BJ (cell line): ENCODE results near the gene CDS2. TPM values are rescaled to one million over a fixed set of nuclear protein-coding genes. Genes with fewer than 3 reads are reported as not detected.

ENCODE experiments used
- CTCF ChIA-PET: fragments of 350-600 bp; formaldehyde crosslinking; extraction: SDS; loops from one replicate; lab custom pipeline; 2021; ENCODE audit warnings: antibody characterized with exemption, inconsistent platforms; lab: Yijun Ruan, JAX
- POLR2A ChIA-PET: fragments of 300-600 bp; sonication (Branson Sonifier 250); formaldehyde crosslinking; extraction: SDS; loops from one replicate; lab custom pipeline; 2021; ENCODE audit warnings: antibody characterized with exemption; lab: Charles Lee
- DNase-seq: peaks from one replicate; pipeline ENCODE4 v3.0.0-alpha.2; 2011; ENCODE audit warnings: low read depth
- H3K27me3 ChIP-seq: 2 replicates; pipeline ENCODE4 v1.6.0; 2011; ENCODE audit warnings: low read length; ENCODE audit not compliant: control insufficient read depth, insufficient read depth
- H3K36me3 ChIP-seq: 2 replicates; pipeline ENCODE4 v1.5.1; 2011; ENCODE audit warnings: low read length; ENCODE audit not compliant: control insufficient read depth, insufficient read depth
- H3K4me3 ChIP-seq: 2 replicates; pipeline ENCODE4 v1.5.1; 2011; ENCODE audit warnings: low read depth, mild to moderate bottlenecking, control low read depth, low read length
- polyA plus RNA-seq: library from polyadenylated mRNA; depleted of rRNA; stranded (reverse); fragments of >200 nt; gene quantifications from 2 replicates; pipeline ENCODE4 v1.2.3, GENCODE V29; 2011
- TF ChIP-seq, protein P1 (sequence below): IDR thresholded peaks from 2 replicates; pipeline ENCODE4 v1.5.1; 2011; ENCODE audit warnings: low read depth, mild to moderate bottlenecking, control low read depth, inconsistent platforms, low read length, moderate library complexity; ENCODE audit not compliant: insufficient read depth

Gene CDS2
- polyA plus RNA-seq, 1 experiment: 25.2 TPM

DNA sequence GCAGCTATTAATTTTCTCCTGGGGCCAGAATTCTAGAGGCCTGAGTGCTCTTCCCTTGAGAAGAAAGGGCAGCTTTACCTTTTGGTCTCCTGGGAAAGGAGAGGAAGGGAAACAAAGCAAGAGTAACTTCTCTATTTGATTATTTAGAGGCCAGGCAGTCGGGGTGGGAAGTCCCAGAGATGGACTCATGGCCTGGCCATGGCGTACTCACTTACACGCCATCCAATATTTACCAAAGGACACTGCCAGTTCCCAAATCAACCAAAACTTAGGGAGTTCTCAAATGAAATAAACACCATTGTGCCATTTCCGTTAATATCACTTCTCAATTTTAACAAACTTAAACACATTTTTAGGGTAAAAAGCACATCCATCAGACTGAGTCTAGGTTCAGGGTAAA, 76.6 kb downstream of the CDS2 start:
- TF ChIP-seq, protein P1, sequence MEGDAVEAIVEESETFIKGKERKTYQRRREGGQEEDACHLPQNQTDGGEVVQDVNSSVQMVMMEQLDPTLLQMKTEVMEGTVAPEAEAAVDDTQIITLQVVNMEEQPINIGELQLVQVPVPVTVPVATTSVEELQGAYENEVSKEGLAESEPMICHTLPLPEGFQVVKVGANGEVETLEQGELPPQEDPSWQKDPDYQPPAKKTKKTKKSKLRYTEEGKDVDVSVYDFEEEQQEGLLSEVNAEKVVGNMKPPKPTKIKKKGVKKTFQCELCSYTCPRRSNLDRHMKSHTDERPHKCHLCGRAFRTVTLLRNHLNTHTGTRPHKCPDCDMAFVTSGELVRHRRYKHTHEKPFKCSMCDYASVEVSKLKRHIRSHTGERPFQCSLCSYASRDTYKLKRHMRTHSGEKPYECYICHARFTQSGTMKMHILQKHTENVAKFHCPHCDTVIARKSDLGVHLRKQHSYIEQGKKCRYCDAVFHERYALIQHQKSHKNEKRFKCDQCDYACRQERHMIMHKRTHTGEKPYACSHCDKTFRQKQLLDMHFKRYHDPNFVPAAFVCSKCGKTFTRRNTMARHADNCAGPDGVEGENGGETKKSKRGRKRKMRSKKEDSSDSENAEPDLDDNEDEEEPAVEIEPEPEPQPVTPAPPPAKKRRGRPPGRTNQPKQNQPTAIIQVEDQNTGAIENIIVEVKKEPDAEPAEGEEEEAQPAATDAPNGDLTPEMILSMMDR: no peak
- H3K4me3 ChIP-seq: no peak overlapping the region
- no peaks in the 10 kb centered on the region for H3K27me3 ChIP-seq
- no peak for DNase-seq
- POLR2A ChIA-PET: no interaction called here
- peaks cover 1% of the 10 kb centered on the region; the same call in 1 of the 2 replicates for H3K36me3 ChIP-seq
- CTCF ChIA-PET: interaction anchor here (0.6 to 17.3 kb wide), 6 partner anchors 11 to 244 kb away, joined by 3 to 246 read pairs (median 6); partner anchors contain the start of gene CDS2

DNA sequence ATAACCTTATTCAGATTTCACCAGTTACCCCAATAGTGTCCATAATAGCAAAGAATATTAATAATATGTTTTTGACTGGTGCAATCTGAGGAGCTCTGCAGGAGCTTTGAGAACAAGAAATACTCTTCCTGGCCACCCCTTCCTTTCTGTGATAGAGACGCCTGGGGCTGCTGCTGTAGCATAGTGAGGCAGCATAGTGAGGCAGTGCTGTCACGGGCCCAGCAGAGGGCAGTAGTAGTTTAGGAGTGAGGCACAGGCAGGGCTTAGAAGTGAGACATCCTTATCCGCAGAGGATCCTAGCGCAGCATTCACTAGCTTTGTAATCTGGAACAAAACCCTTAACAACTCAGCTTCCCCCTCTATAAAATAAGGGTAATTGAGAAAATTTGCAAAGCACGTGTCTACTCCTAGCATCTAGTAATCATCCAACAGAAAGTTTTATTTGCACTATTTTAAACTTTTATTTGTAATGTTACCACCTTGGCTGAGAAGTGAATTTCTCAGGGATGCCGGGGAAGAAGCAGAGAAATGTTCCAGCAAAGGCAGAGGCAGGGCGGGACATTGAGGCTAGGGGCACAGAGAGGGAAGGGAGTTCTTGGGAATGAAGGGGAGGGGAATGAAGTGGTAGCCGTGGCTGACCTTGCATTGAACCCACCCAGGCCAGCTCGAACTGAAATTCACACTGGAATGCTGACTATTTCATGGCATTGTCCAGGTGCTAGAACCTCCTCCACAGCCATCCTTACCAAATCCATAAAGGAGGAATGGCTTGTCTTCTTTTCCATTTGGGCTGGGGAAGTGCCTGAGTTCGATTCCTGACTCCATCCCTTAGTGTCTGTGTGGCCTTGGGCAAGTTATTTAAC, 78.8 kb downstream of the CDS2 start:
- ChIA-PET CTCF (interaction anchor here (0.7 to 17.3 kb wide), 16 partner anchors 10 to 280 kb away, joined by 3 to 246 read pairs (median 4); partner anchors contain the start of gene CDS2), POLR2A (no interaction called here)
- TF ChIP-seq, protein P1: peak; percentile 95
- Histone ChIP-seq H3K27me3 (no peaks in the 10 kb centered on the region), H3K36me3 (peaks cover 1% of the 10 kb centered on the region; the same call in 1 of the 2 replicates), H3K4me3 (no peak overlapping the region)
- DNase-seq: peak; percentile 25

DNA sequence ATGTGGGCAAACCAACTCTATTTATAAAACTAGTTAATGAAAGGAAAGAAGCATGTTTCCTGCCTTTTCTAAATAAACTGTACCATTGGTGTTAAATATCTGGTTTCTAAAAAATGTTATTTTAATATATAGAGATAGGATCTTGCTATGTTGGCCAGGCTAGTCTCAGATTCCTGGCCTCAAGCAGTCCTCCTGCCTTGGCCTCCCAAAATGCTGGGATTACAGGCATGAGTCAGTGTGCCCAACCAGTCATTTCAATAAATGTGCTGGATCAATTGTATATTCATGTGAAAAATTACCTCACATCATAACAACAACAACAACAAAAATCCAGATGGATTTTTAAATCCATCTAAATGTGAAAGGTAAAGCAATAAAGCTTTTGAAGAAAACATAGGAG, 80.3 kb downstream of the CDS2 start:
- H3K36me3 ChIP-seq: peaks cover 1% of the 10 kb centered on the region; the same call in 1 of the 2 replicates
- TF ChIP-seq, protein P1: no peak
- POLR2A ChIA-PET: no interaction called here
- DNase-seq: no peak
- CTCF ChIA-PET: interaction anchor here (1.1 to 17.3 kb wide), 4 partner anchors 13 to 240 kb away, joined by 4 to 246 read pairs (median 50); no protein-coding TSS in a partner anchor
- no peak overlapping the region for H3K4me3 ChIP-seq
- no peaks in the 10 kb centered on the region for H3K27me3 ChIP-seq

DNA sequence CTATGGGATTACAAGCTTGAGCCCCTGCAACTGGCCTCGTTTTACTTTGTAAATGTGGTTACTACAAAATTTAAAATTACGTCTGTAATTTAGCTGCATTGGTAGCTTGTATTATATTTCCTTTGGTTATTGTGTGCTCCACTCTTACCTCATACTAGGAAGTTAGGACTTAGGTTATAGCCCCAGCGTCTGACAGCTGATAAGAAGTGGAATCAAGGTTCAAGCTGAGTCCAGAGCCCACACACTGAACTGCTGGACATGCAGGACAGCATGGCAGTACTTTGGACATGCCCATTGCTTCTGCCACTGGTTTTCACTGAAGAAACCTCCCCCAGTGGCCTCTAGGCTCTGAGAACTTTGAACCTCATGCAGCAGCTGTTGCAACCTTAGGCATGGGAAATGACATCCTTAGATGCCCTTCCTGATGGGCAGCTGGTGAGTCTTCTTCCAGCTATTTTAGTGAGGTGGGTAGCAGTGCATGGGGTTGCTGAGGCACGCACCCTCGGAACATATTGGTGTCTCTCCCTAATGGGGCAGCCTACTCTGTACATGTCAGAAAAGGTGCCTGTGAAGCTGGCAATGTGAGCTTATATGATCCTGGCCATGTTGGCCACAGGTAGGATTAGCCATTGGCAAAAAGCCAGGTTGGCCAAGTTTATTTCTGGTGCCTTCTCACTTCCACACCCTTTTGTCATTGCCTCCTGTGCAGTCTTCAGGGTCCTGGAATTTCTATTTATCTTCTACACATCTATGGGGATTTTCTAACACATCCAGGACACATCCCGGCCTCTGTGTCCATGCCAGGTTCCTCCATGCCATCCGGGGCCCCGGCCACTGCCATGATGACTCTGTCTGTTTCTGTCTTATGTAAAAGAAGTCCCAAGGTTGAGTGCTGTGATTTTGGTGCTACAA, 85.3 kb downstream of the CDS2 start:
- Histone ChIP-seq H3K4me3 (no peak overlapping the region), H3K27me3 (no peaks in the 10 kb centered on the region), H3K36me3 (peaks cover 1% of the 10 kb centered on the region)
- CTCF ChIA-PET: interaction anchor here (0.6 to 17.3 kb wide), 6 partner anchors 8 to 236 kb away, joined by 3 to 246 read pairs (median 6); partner anchors contain the start of gene CDS2
- no peak for DNase-seq
- POLR2A ChIA-PET: no interaction called here
- TF ChIP-seq, protein P1: no peak
